Measurements from ENCODE around the gene CRACR2A. TPM values are rescaled to one million over a fixed set of nuclear protein-coding genes. Genes with fewer than 3 reads are reported as not detected.

CRACR2A gene
- polyA plus RNA-seq, 3 donors: 1.2 to 1.8 (median 1.7) TPM

DNA sequence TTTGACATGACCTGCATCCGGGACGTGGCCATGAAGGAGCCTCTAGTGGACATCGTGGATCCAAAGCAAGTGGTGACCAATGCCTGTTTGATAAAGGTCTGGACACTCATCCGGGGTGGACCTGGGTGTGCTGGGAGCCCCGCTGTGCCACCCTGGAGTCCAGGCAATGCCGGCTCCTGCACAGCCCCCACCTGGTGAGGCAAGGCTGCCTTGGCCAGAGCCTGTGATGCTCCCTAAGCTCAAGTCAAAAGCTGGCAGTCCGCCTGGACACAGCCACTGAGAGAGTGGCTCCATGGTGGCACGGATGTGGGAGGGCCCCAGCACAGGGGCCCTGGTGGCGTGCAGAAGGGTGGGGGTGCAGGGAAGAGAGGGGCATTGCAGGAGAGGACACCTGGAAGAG, 176.0 kb downstream of the CRACR2A start:
- DNase-seq (ENCODE audit: low read depth in 3 of 3, low spot score in 2 of 3): no peak

GRCh38 chr12:3574986-3575385, 177.9 kb downstream of the CRACR2A start:
- no peak for DNase-seq (ENCODE audit: low read depth in 3 of 3, low spot score in 2 of 3)

- no peak for DNase-seq (ENCODE audit: low read depth in 3 of 3, low spot score in 2 of 3)
These were observed 180.3 kb downstream of the CRACR2A start for GRCh38 chr12:3572560-3572959.

GRCh38 chr12:3571724-3572123, 181.2 kb downstream of the CRACR2A start:
- DNase-seq (ENCODE audit: low read depth in 3 of 3, low spot score in 2 of 3): no peak

- no peak for DNase-seq (ENCODE audit: low read depth in 3 of 3, low spot score in 2 of 3)
These were observed 181.6 kb downstream of the CRACR2A start for GRCh38 chr12:3571323-3571722.

DNA sequence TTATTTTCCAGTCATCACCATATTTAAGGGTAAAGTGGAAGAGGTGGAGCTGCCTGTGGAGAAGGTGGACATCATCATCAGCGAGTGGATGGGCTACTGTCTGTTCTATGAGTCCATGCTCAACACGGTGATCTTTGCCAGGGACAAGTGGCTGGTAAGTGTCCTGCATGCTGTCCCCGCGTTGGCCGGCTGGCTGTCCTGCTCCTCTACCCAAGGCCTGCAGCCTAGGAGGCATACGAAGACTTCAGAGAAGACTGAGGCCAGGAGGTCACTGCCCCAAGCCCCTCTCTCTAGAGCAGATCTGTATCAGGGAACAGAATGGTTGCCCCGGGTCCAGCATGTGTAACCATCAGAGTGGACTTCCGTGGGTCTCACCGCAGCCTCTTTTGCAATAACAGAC, 184.2 kb downstream of the CRACR2A start:
- no peak for DNase-seq (ENCODE audit: low read depth in 3 of 3, low spot score in 2 of 3)

- no peak for DNase-seq (ENCODE audit: low read depth in 3 of 3, low spot score in 2 of 3)
These were observed 186.9 kb downstream of the CRACR2A start for GRCh38 chr12:3565985-3566384.

Other genes with a start within 250 kb of the CRACR2A start
- gene PARP11, start 120.3 kb upstream of the CRACR2A start, polyA plus RNA-seq (ENCODE audit: insufficient read length in 3 of 3): 10 to 100 TPM; 16.2 to 16.6 (median 16.5) TPM

Data from right renal cortex interstitium (tissue), 3 donors.